ENCODE measurements around the gene ARHGAP25. TPM values are rescaled to one million over a fixed set of nuclear protein-coding genes. Genes with fewer than 3 reads are reported as not detected.

ARHGAP25 gene
- total and polyA plus RNA-seq, 10 of the 15 experiments (the other 5 are each of a cell fraction or from before 2014, with no cell fraction given), result 0.15 to 1.0 (median 0.46) TPM

DNA sequence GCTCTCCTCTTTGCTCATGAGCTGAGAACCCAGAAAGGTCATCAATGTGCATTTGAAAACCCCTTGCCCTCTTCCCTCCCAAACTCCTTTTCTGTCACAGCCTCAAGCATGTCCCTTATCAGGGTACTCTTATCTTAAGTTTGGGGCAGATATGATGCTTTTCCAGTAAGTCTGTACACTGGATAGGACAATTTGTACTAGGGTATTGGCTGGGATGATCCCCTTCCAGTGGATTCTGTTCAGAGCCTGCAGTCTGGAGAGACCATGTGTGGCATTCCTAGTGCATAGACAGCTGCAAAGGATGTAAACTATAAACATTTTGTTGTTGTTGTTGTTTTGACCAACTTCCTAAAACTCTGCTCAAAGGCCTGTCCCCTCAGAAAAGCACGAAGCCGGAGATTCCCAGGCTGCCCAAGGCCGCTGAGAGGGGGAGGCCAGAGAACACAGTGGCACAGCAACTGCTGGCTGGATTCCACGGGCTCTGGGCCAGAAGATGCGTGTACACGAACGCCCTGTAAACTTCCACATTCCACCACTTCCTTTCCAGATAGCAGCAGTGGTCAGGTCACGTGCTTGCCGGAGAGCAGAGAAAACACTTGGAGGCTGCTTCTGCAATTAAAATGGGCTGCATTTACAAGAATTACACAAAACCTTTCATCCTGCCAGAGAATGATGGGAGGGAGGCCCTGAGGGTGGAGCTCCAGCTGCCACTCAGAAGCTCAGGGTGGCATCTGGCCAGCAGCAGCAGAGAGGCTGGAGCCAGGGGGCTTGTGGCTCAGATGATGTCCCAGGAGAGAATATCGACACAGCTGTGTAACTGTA, 94.5 kb downstream of the ARHGAP25 start (continued):
- TF ChIP-seq BHLHE40 (IDR thresholded peaks at IDR 0.05; ENCODE audit: borderline replicate concordance in 1 of 2, low read depth in 2 of 2, low read length in 1 of 2) (peak; percentile 23 to 40; a peak in 1 of 4 replicates), SMAD5 (IDR thresholded peaks at IDR 0.05; ENCODE audit: low read depth) (no peak), EGR1 (IDR thresholded peaks at IDR 0.05; ENCODE audit: borderline replicate concordance in 1 of 2, low read depth in 2 of 2, low read length in 2 of 2) (no peak), KLF5 (IDR thresholded peaks at IDR 0.05; ENCODE audit: partially characterized antibody) (no peak)

DNA sequence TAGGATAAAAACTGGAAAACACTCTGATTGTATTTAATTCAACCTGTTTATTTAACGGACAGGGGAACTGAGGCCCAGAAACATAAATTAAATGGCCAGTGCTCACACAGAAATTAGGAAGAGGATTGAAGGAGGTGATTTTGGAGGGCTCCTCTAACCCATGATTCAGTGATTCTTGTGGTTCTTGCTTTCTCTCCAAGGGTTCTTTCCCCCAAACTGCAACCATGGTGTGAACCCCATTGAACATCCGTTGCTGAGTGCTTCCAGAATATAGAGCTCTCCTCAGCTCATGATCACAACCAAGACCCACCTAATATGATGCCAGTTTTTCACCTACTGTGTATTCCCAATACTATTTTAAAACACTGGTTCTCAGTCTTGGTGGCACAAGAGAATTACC, 95.1 kb downstream of the ARHGAP25 start:
- DNase-seq (ENCODE audit: low read depth, low spot score), result no peak
- H3K27ac ChIP-seq (ENCODE audit: control insufficient read depth, insufficient read depth), result no peak overlapping the region
- FAIRE-seq, result no peak
- H3K4me2 ChIP-seq (ENCODE audit: control insufficient read depth, insufficient read depth), result no peak overlapping the region
- no peaks in the 10 kb centered on the region for H3K36me3 ChIP-seq (ENCODE audit: control insufficient read depth in 2 of 2, insufficient read depth in 2 of 2, low read length in 1 of 2)
- no TSS peak for BruUV-seq (replicated peaks)
- SMC1A ChIA-PET (ENCODE audit: uncharacterized antibody, unreplicated experiment), result no interaction called here
- H3K4me1 ChIP-seq (ENCODE audit: control insufficient read depth, insufficient read depth, low read length), result peaks cover 14% of the 10 kb centered on the region
- WGBS (ENCODE audit: insufficient coverage, insufficient replicate concordance, low lambda C conversion rate, missing lambda C conversion rate), result 0% methylated on average over 2 of the region's 2 CpGs
- RAD21 ChIA-PET (ENCODE audit: unreplicated experiment), result no interaction called here
- H2AFZ ChIP-seq (ENCODE audit: control insufficient read depth, low read depth, low read length), result no peak overlapping the region
- ATAC-seq, result no peak
- no peaks in the 10 kb centered on the region for H3K79me2 ChIP-seq (ENCODE audit: control insufficient read depth, insufficient read depth, low read length)
- intact Hi-C loops (cut with micrococcal nuclease; ENCODE audit: unreplicated experiment) (no loop called here), in situ Hi-C loops (cut with MboI) (no loop called here)
- no peak overlapping the region for H3K9ac ChIP-seq (ENCODE audit: control insufficient read depth, insufficient read depth, low read length)
- H3K9me3 ChIP-seq (replicated peaks; ENCODE audit: control insufficient read depth, insufficient read depth, low read length), result no peaks in the 10 kb centered on the region
- no peaks in the 10 kb centered on the region; the same call in 1 of the 2 replicates for H4K20me1 ChIP-seq (ENCODE audit: control insufficient read depth, insufficient read depth)
- no peak overlapping the region for H3K4me3 ChIP-seq
- POLR2A ChIA-PET, result no interaction called here
- CTCF ChIA-PET, result interaction anchor here (1.3 to 1.9 kb wide), 4 partner anchors 78 to 235 kb away, joined by 3 to 5 read pairs (median 3); no protein-coding TSS in a partner anchor
- H3K27me3 ChIP-seq (replicated peaks in 1 of 2; ENCODE audit: control insufficient read depth in 2 of 2, insufficient read depth in 2 of 2, low read length in 1 of 2), result peaks cover 0 to 6% of the 10 kb centered on the region in 2 experiments; a peak in 2 of 4 replicates
- TF ChIP-seq, protein P1, sequence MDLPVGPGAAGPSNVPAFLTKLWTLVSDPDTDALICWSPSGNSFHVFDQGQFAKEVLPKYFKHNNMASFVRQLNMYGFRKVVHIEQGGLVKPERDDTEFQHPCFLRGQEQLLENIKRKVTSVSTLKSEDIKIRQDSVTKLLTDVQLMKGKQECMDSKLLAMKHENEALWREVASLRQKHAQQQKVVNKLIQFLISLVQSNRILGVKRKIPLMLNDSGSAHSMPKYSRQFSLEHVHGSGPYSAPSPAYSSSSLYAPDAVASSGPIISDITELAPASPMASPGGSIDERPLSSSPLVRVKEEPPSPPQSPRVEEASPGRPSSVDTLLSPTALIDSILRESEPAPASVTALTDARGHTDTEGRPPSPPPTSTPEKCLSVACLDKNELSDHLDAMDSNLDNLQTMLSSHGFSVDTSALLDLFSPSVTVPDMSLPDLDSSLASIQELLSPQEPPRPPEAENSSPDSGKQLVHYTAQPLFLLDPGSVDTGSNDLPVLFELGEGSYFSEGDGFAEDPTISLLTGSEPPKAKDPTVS (IDR thresholded peaks at IDR 0.05; ENCODE audit: low read depth, low read length), result no peak
- TF ChIP-seq RCOR1 (conservative IDR thresholded peaks at IDR 0.05; ENCODE audit: low read depth, low read length) (no peak), NRF1 (conservative IDR thresholded peaks at IDR 0.05; ENCODE audit: low read depth, low read length) (no peak), CHD2 (IDR thresholded peaks at IDR 0.05; ENCODE audit: borderline replicate concordance, low read depth, low read length) (no peak), E4F1 (IDR thresholded peaks at IDR 0.05; ENCODE audit: borderline replicate concordance, partially characterized antibody) (no peak), ZNF207 (IDR thresholded peaks at IDR 0.05; ENCODE audit: borderline replicate concordance) (no peak), ZBTB4 (CRISPR knock-in tag; IDR thresholded peaks at IDR 0.05) (no peak), ZNF217 (IDR thresholded peaks at IDR 0.05) (no peak), BCL11A (IDR thresholded peaks at IDR 0.05; ENCODE audit: low read depth, low read length) (no peak), EED (IDR thresholded peaks at IDR 0.05; ENCODE audit: low read depth) (no peak), ZZZ3 (IDR thresholded peaks at IDR 0.05; ENCODE audit: control insufficient read depth, insufficient read length, low read depth) (no peak)

All from GM12878 (cell line).